GM18867 (cell line): ENCODE results near the gene APOE.

Experiments
- ATAC-seq: cut with Tn5 transposase; IDR thresholded peaks from one replicate; pipeline ENCODE4 v1.9.1; 2021; ENCODE audit warnings: mild to moderate bottlenecking, moderate library complexity; ENCODE audit not compliant: unreplicated experiment

The APOE gene

GRCh38 chr19:44948763-44949374 lies 43.3 kb downstream of the APOE start:
- no peak for ATAC-seq

GRCh38 chr19:44949550-44949949 lies 44.0 kb downstream of the APOE start:
- no peak for ATAC-seq

- no peak for ATAC-seq
Measured at GRCh38 chr19:44951179-44952159, 45.9 kb downstream of the APOE start.

- no peak for ATAC-seq
Measured at GRCh38 chr19:44954278-44954648, 48.7 kb downstream of the APOE start.

- ATAC-seq = peak; percentile 78
Measured at GRCh38 chr19:44954649-44955504, 49.3 kb downstream of the APOE start, which contains the start of gene CLPTM1. Gene CLPTM1, plus strand, starts transcription at chr19:44955380. Its CDS starts 16 bp downstream, at chr19:44955396.

- ATAC-seq = no peak
Measured at GRCh38 chr19:44955505-44956439, 50.2 kb downstream of the APOE start.

GRCh38 chr19:44957526-44957925 lies 51.9 kb downstream of the APOE start:
- no peak for ATAC-seq

GRCh38 chr19:44958090-44958489 lies 52.5 kb downstream of the APOE start:
- ATAC-seq = no peak
